GM15510 (cell line): ENCODE measurements around the gene DOP1A.

Experiments used
- POLR2A ChIP-seq: IDR thresholded peaks from 3 replicates; pipeline ENCODE4 v1.6.1; 2011; ENCODE audit warnings: borderline replicate concordance; ENCODE audit not compliant: insufficient read length; ENCODE audit errors: extremely low read depth

DOP1A gene

DNA sequence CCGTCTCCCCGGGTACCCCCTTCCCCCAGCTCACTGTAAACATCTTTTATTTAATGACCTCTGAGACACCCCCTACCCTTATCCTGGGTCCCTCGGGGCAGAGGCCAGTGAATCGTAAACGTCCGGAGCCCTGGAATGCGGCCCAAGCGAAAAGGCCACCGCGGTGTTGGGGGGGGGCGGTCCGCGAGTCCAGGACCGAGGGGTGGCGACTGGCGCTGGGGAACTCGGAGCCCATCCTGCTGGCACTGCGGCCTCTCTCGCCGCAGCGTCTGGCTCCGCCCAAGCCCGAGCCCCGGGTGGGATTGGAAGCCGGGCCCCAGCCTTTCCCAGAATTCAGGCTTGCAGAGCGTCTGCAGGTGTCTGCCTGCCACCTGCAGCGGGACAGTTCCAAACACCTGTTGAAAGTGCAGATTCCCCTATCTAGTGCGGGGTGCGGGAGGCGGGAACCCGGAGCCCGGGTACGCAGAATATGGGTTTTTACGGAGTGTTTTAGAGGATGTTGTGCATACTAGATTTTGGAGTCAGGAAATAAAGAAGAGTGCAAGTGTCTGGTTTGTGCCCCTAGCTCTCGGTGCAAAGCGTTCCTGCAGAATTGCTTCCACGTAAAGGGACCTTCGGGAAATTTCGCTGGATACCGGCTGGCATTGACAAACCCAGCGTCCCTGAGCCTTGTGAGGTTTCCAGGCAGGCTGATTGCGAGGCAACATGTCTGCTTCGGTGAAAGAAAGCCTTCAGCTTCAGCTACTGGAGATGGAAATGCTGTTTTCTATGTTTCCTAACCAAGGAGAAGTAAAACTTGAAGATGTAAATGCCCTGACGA is 126.5 kb downstream of the DOP1A start:
- no peak for TF ChIP-seq POLR2A

DNA sequence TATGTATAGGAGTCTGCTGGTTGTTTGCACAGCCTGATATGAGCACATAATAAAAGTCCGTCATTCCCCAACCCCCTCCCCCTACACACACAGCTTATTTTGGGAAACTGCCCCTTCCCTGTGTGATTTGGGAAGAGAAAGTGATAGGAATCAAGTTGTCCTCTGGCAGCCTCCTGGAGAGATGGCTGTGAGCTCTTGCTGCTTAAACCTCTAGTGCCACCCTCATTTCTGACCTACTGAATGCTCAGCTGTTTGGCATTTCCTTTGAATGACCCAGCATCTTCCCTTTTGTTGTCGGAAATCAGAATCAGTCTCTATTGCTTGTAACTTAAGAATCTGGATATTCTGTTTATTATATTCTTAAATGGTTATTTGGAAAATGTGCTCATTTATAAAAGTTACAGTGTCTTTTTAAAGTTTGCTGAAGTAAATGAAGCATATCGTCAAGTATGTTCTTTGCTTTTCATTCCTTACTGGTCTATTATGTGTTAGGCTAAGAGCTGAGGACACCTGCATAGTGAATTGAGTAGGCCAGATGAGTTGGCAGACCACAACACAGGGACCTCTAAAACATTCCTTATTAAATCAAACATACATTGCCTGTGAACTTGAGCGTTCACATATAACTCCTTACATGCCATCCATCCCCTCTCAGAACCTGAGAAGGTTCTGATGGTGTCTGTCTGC is 131.2 kb downstream of the DOP1A start:
- no peak for TF ChIP-seq POLR2A

DNA sequence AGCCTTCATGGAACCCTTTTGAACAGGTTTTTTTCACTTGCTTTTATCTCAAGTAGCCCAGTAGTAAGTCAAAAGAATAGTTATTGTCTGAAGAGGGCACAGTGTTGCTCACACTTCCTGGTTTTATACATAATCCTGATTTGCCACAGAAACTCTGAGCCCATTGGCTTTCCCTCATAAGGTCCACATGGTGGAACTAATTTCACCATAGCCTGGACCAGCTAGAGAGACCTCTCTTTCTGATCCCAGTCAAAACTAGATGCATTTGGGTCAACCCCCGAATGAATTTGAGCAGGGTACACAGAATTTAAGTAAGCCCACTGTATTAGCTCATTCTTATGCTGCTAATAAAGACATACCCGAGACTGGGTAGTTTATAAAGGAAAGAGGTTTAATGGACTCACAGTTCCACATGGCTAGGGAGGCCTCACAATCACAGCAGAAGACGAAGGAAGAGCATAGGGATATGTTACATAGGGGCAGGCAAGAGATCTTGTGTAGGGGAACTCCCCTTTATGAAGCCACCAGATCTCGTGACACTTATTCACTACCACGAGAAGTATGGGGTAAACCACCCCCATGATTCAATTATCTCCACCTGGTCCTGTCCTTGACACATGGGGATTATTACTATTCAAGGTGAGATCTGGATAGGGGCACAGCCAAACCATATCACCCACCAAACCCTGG is 131.8 kb downstream of the DOP1A start:
- TF ChIP-seq POLR2A, result no peak

DNA sequence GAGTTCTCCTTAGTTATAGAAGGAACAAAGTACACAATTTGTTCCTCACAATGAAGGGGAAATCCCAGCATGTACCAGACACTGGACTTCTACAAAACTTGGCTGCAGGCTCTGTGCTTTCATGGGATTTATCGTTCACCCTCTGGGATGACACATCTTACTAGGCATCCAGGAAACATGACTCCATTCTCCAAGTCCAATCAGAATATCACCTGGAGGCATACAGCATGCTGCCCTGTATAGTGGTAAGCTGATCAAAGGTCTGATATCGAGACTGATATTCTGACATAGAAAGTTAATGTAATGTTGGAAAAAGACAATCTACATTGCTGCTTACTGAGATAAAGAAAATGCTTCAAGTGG is 132.4 kb downstream of the DOP1A start:
- no peak for TF ChIP-seq POLR2A

DNA sequence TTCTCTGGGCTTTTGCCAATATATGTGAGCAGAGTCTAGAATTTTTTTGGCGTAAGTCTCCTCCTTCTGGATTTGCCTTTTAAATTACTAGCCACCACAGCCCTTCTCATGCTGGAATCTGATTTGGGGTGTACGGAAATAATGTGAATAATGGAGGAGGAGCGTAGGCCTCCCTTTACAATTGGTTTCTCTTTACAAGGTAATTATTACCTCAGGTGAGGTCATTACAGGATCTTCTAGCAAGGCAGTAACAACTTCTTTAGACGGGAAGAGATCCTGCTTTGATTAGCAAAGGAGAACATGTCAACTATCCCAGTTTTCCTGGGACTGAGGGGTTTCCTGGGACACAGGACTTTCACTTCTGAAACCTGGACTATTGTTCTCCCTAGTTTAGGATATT is 134.6 kb downstream of the DOP1A start:
- TF ChIP-seq POLR2A, result no peak

DNA sequence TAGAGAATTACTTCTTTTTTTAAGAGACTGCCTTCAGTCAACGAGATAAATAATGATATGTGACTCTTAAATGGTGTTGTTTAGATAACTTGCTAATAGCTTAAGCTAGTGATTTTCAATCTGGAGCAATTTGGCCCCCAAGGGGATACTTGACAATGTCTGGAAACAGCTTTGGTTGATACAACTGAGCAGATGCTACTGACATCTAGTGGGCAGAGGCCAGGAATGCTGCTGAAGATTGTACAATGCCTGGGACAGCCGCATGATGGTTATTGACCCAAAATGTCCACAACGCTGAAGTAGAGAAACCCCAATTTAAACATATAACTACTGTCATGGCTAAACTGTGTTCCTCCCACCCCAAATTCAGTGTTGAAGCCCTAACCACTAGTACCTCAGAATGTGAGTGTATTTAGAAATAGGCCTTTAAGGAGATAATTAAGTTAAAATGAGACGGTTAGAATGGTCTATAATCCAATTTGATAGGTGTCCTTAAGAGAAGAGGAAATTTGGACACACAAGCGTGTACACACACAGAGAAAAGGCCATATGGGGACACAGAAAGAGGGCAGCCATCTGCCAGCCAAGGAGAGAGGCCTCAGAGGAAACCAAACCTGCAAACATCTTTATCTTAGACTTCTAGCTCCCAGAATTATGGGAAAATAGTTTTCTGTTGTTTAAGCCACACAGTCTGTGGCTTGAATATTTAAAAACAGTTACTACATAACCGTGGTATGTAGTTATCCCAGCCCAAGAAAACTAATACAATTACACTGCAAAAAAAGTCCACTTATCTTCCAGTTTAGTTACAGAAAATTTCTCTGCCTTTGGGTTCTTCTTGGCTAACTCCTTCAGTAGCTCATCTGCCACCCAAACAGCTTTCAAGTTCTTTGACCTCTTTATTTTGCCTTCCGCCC is 147.9 kb downstream of the DOP1A start:
- no peak for TF ChIP-seq POLR2A

DNA sequence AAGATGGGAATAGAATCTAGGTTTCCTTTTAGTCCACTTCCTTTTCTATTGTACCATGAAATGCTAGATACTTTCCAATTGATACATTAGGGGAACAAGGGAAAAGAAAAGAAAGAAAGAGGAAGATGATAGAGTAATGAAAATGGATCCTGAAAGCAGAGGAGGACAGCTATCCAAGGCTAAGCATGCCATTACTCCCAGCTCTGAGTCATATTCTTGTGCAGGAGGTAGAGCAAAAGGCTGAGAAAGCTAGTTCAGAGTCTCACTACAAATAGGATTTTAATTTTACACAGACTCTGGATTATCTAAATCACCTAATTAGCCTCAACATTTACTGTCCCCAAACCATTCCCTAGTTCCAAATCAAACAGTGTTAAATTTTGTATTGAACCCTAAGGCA is 149.3 kb downstream of the DOP1A start:
- no peak for TF ChIP-seq POLR2A
